SK-N-SH treated with all-trans-retinoic acid at 6 μM for 48 hours (cell line): ENCODE measurements around the gene TOR2A.

Source experiments
- CREB5 ChIP-seq: fragments of 250-450 bp; sonication (Bioruptor Pico); IDR thresholded peaks from 2 replicates; pipeline ENCODE4 v1.5.1; 2020; ENCODE audit warnings: low read depth, mild to moderate bottlenecking, moderate library complexity
- CSDC2 ChIP-seq: fragments of 250-450 bp; sonication (Bioruptor Pico); IDR thresholded peaks from 2 replicates; pipeline ENCODE4 v1.5.0; 2020; ENCODE audit warnings: mild to moderate bottlenecking, moderate library complexity
- OSR1 ChIP-seq: fragments of 250-450 bp; sonication (Bioruptor Pico); IDR thresholded peaks from 2 replicates; pipeline ENCODE4 v1.8.0; 2022; ENCODE audit warnings: moderate library complexity, mild to moderate bottlenecking, inconsistent platforms
- PATZ1 ChIP-seq: fragments of 250-450 bp; sonication (Bioruptor Pico); IDR thresholded peaks from 2 replicates; pipeline ENCODE4 v1.8.0; 2020; ENCODE audit warnings: mild to moderate bottlenecking, moderate library complexity, borderline replicate concordance
- PPARA ChIP-seq: fragments of 250-450 bp; sonication (Bioruptor Pico); IDR thresholded peaks from 2 replicates; pipeline ENCODE4 v1.5.0; 2020; ENCODE audit warnings: mild to moderate bottlenecking, borderline replicate concordance
- RARB ChIP-seq: fragments of 250-450 bp; sonication (Bioruptor Pico); IDR thresholded peaks from 2 replicates; pipeline ENCODE4 v1.8.0; 2021; ENCODE audit warnings: mild to moderate bottlenecking, moderate library complexity
- SNAI2 ChIP-seq: fragments of 250-450 bp; sonication (Bioruptor Pico); IDR thresholded peaks from 2 replicates; pipeline ENCODE4 v1.5.0; 2020; ENCODE audit warnings: mild to moderate bottlenecking, moderate library complexity
- TSHZ2 ChIP-seq: fragments of 250-450 bp; sonication (Bioruptor Pico); IDR thresholded peaks from 2 replicates; pipeline ENCODE4 v1.5.0; 2020; ENCODE audit warnings: mild to moderate bottlenecking, moderate library complexity
- ZC3H10 ChIP-seq: fragments of 250-450 bp; sonication (Bioruptor Pico); IDR thresholded peaks from 2 replicates; pipeline ENCODE4 v1.5.1; 2021; ENCODE audit warnings: mild to moderate bottlenecking, moderate library complexity
- ZFP3 ChIP-seq: fragments of 250-450 bp; sonication (Bioruptor Pico); IDR thresholded peaks from 2 replicates; pipeline ENCODE4 v1.5.0; 2020; ENCODE audit warnings: mild to moderate bottlenecking, moderate library complexity
- ZNF565 ChIP-seq: fragments of 450-650 bp; formaldehyde crosslinking; conservative IDR thresholded peaks from 2 replicates; pipeline ENCODE4 v1.5.0; 2020; ENCODE audit warnings: low read depth, mild to moderate bottlenecking, moderate library complexity
- ZNF8 ChIP-seq: fragments of 450-650 bp; formaldehyde crosslinking; IDR thresholded peaks from 2 replicates; pipeline ENCODE4 v1.5.0; 2020; ENCODE audit warnings: mild to moderate bottlenecking, moderate library complexity

GRCh38 chr9:127693143-127693542, 42.0 kb downstream of the TOR2A start:
- TF ChIP-seq PATZ1 (no peak), ZC3H10 (CRISPR knock-in tag) (no peak), RARB (CRISPR knock-in tag) (no peak), CREB5 (CRISPR knock-in tag) (no peak), CSDC2 (CRISPR knock-in tag) (no peak), TSHZ2 (CRISPR knock-in tag) (no peak), ZNF565 (CRISPR knock-in tag) (no peak), ZFP3 (no peak), PPARA (CRISPR knock-in tag) (no peak), OSR1 (CRISPR knock-in tag) (no peak), ZNF8 (CRISPR knock-in tag) (no peak), SNAI2 (CRISPR knock-in tag) (no peak)
